ENCODE results near the gene MBNL3. TPM values are rescaled to one million over a fixed set of nuclear protein-coding genes. Genes with fewer than 3 reads are reported as not detected.

The MBNL3 gene
- total RNA-seq, 1 experiment from 2014 or later, result 4.0 TPM

- TF ChIP-seq, protein P1, sequence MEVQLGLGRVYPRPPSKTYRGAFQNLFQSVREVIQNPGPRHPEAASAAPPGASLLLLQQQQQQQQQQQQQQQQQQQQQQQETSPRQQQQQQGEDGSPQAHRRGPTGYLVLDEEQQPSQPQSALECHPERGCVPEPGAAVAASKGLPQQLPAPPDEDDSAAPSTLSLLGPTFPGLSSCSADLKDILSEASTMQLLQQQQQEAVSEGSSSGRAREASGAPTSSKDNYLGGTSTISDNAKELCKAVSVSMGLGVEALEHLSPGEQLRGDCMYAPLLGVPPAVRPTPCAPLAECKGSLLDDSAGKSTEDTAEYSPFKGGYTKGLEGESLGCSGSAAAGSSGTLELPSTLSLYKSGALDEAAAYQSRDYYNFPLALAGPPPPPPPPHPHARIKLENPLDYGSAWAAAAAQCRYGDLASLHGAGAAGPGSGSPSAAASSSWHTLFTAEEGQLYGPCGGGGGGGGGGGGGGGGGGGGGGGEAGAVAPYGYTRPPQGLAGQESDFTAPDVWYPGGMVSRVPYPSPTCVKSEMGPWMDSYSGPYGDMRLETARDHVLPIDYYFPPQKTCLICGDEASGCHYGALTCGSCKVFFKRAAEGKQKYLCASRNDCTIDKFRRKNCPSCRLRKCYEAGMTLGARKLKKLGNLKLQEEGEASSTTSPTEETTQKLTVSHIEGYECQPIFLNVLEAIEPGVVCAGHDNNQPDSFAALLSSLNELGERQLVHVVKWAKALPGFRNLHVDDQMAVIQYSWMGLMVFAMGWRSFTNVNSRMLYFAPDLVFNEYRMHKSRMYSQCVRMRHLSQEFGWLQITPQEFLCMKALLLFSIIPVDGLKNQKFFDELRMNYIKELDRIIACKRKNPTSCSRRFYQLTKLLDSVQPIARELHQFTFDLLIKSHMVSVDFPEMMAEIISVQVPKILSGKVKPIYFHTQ (CRISPR knock-in tag; IDR thresholded peaks at IDR 0.05), result no peak
- TF ChIP-seq FOXP1 (CRISPR knock-in tag; IDR thresholded peaks at IDR 0.05; ENCODE audit: borderline replicate concordance) (no peak), TEAD4 (CRISPR knock-in tag; IDR thresholded peaks at IDR 0.05) (no peak), FOXP4 (CRISPR knock-in tag; IDR thresholded peaks at IDR 0.05) (no peak), NR1H2 (CRISPR knock-in tag; IDR thresholded peaks at IDR 0.05) (no peak), ZNF423 (CRISPR knock-in tag; IDR thresholded peaks at IDR 0.05) (no peak)
- TF ChIP-seq, protein P2, sequence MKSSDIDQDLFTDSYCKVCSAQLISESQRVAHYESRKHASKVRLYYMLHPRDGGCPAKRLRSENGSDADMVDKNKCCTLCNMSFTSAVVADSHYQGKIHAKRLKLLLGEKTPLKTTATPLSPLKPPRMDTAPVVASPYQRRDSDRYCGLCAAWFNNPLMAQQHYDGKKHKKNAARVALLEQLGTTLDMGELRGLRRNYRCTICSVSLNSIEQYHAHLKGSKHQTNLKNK (CRISPR knock-in tag; IDR thresholded peaks at IDR 0.05), result no peak
Observed at GRCh38 chrX:132433551-132433950, 55.3 kb downstream of the MBNL3 start (continued).

- DNase-seq (ENCODE audit: low spot score), result no peak
- ChIA-PET CTCF (interaction anchor here (1.2 kb wide), 1 partner anchor 20 kb away, joined by 3 read pairs; no protein-coding TSS in a partner anchor), POLR2A (no interaction called here)
- no peaks in the 10 kb centered on the region for H3K9me3 Mint-ChIP-seq
- no peak overlapping the region for H3K27ac Mint-ChIP-seq
- H3K4me3 Mint-ChIP-seq, result no peak overlapping the region
- no peaks in the 10 kb centered on the region for H3K36me3 Mint-ChIP-seq
- H3K4me1 Mint-ChIP-seq, result peaks cover 12% of the 10 kb centered on the region
- ATAC-seq, result peak; percentile 87
- no peak for TF ChIP-seq TEAD4 (CRISPR knock-in tag; IDR thresholded peaks at IDR 0.05)
- TF ChIP-seq FOXP4 (CRISPR knock-in tag; IDR thresholded peaks at IDR 0.05), result no peak
- TF ChIP-seq, protein P3, sequence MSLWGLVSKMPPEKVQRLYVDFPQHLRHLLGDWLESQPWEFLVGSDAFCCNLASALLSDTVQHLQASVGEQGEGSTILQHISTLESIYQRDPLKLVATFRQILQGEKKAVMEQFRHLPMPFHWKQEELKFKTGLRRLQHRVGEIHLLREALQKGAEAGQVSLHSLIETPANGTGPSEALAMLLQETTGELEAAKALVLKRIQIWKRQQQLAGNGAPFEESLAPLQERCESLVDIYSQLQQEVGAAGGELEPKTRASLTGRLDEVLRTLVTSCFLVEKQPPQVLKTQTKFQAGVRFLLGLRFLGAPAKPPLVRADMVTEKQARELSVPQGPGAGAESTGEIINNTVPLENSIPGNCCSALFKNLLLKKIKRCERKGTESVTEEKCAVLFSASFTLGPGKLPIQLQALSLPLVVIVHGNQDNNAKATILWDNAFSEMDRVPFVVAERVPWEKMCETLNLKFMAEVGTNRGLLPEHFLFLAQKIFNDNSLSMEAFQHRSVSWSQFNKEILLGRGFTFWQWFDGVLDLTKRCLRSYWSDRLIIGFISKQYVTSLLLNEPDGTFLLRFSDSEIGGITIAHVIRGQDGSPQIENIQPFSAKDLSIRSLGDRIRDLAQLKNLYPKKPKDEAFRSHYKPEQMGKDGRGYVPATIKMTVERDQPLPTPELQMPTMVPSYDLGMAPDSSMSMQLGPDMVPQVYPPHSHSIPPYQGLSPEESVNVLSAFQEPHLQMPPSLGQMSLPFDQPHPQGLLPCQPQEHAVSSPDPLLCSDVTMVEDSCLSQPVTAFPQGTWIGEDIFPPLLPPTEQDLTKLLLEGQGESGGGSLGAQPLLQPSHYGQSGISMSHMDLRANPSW (CRISPR knock-in tag; conservative IDR thresholded peaks at IDR 0.05; ENCODE audit: low read depth), result no peak
- no peaks in the 10 kb centered on the region for H3K27me3 Mint-ChIP-seq (ENCODE audit: low read depth)
Observed at GRCh38 chrX:132433001-132433400, 55.8 kb downstream of the MBNL3 start.

- Mint-ChIP-seq H3K36me3 (no peaks in the 10 kb centered on the region), H3K4me3 (no peak overlapping the region), H3K27me3 (ENCODE audit: low read depth) (no peaks in the 10 kb centered on the region), H3K27ac (no peak overlapping the region), H3K4me1 (peaks cover 17% of the 10 kb centered on the region), H3K9me3 (no peaks in the 10 kb centered on the region)
- POLR2A ChIA-PET, result no interaction called here
- CTCF ChIA-PET, result no interaction called here
- DNase-seq (ENCODE audit: low spot score) (no peak), ATAC-seq (no peak)
- TF ChIP-seq RORB (CRISPR knock-in tag; IDR thresholded peaks at IDR 0.05), result no peak
- no peak for TF ChIP-seq SOX15 (CRISPR knock-in tag; IDR thresholded peaks at IDR 0.05)
- TF ChIP-seq SMAD4 (CRISPR knock-in tag; IDR thresholded peaks at IDR 0.05), result no peak
Observed at GRCh38 chrX:132428896-132429295, 59.9 kb downstream of the MBNL3 start.
